GM19240 (cell line): ENCODE measurements around the gene ZNF462.
"Not testable (repeated sequence)": the region's sequence is repeated elsewhere in the genome, so short reads cannot be mapped to it uniquely, and the experiment has no call there.

ENCODE experiments used
- DNase-seq: peaks from one replicate; pipeline ENCODE4 v3.0.0; 2011; ENCODE audit warnings: low spot score; ENCODE audit not compliant: insufficient read length

The ZNF462 gene

GRCh38 chr9:106862821-106863720 is at the start of gene ZNF462:
Gene ZNF462, plus strand, starts transcription at chr9:106863166. Its CDS starts 60,218 bp downstream, at chr9:106923384.
- DNase-seq, result no peak

- no peak for DNase-seq
These were observed 46.4 kb upstream of the ZNF462 start for GRCh38 chr9:106816524-106816923.

- DNase-seq, result no peak
These were observed 44.9 kb upstream of the ZNF462 start for GRCh38 chr9:106818034-106818433.

GRCh38 chr9:106820866-106821265 is 42.1 kb upstream of the ZNF462 start:
- no peak for DNase-seq

GRCh38 chr9:106828070-106828469 is 34.9 kb upstream of the ZNF462 start:
- no peak for DNase-seq

GRCh38 chr9:106828965-106829364 is 34.0 kb upstream of the ZNF462 start:
- no peak for DNase-seq

- DNase-seq, result no peak
These were observed 33.1 kb upstream of the ZNF462 start for GRCh38 chr9:106829666-106830408.

- no peak for DNase-seq
These were observed 32.3 kb upstream of the ZNF462 start for GRCh38 chr9:106830527-106831150.

- no peak for DNase-seq
These were observed 28.1 kb upstream of the ZNF462 start for GRCh38 chr9:106834888-106835287.

GRCh38 chr9:106835840-106836239 is 27.1 kb upstream of the ZNF462 start:
- DNase-seq, result no peak

GRCh38 chr9:106843371-106843770 is 19.6 kb upstream of the ZNF462 start:
- no peak for DNase-seq

- DNase-seq, result no peak
These were observed 16.7 kb upstream of the ZNF462 start for GRCh38 chr9:106846307-106846706.

- DNase-seq, result no peak
These were observed 16.1 kb upstream of the ZNF462 start for GRCh38 chr9:106846857-106847256.

GRCh38 chr9:106851640-106852039 is 11.3 kb upstream of the ZNF462 start:
- not testable (repeated sequence) for DNase-seq

GRCh38 chr9:106857811-106858470 is 5.0 kb upstream of the ZNF462 start:
- no peak for DNase-seq

- no peak for DNase-seq
These were observed 2.8 kb upstream of the ZNF462 start for GRCh38 chr9:106859957-106860720.

GRCh38 chr9:106860721-106861639 is 2.0 kb upstream of the ZNF462 start:
- DNase-seq, result no peak

GRCh38 chr9:106861640-106862109 is 1.3 kb upstream of the ZNF462 start:
- DNase-seq, result no peak

GRCh38 chr9:106862110-106862820 is 701 bp upstream of the ZNF462 start:
- no peak for DNase-seq
